Stimulated activated naive CD8-positive, alpha-beta T cell treated with anti-CD3 and anti-CD28 coated beads, Interleukin-15, Interleukin-2, amounts not matched to agents 100 U/mL and 50 U/mL, for 24 hours (primary cell): ENCODE results near the gene PXMP2.
"Not testable (repeated sequence)": the region's sequence is repeated elsewhere in the genome, so short reads cannot be mapped to it uniquely, and the experiment has no call there.

Experiments used
- ATAC-seq: fragments of 150-1000 bp; cut with Tn5 transposase; one replicate; pipeline ENCODE4 v1.10.0; 2021
- DNase-seq: peaks from one replicate; pipeline ENCODE4 v3.0.0; 2021

Gene PXMP2

GRCh38 chr12:132723764-132724140 is 36.4 kb downstream of the PXMP2 start:
- DNase-seq, result no peak
- no peak for ATAC-seq

- DNase-seq, result no peak
These were observed 37.3 kb downstream of the PXMP2 start for GRCh38 chr12:132724506-132725241.

GRCh38 chr12:132726386-132726785 is 39.0 kb downstream of the PXMP2 start:
- no peak for DNase-seq
- ATAC-seq, result no peak

More at GRCh38 chr12:132724506-132725241, 37.3 kb downstream of the PXMP2 start:
- no peak for ATAC-seq

GRCh38 chr12:132727091-132727794 is 39.9 kb downstream of the PXMP2 start:
- ATAC-seq (no peak), DNase-seq (no peak)

GRCh38 chr12:132728502-132728901 is 41.1 kb downstream of the PXMP2 start:
- DNase-seq, result no peak
- no peak for ATAC-seq

GRCh38 chr12:132729541-132730320 is 42.3 kb downstream of the PXMP2 start:
- ATAC-seq, result no peak
- DNase-seq, result no peak

- DNase-seq (no peak), ATAC-seq (no peak)
These were observed 43.0 kb downstream of the PXMP2 start for GRCh38 chr12:132730353-132730752.

- no peak for DNase-seq
- ATAC-seq, result no peak
These were observed 44.2 kb downstream of the PXMP2 start for GRCh38 chr12:132731574-132731973.

GRCh38 chr12:132734206-132734605 is 46.8 kb downstream of the PXMP2 start:
- ATAC-seq (no peak), DNase-seq (no peak)

- no peak for ATAC-seq
- DNase-seq, result no peak
These were observed 48.1 kb downstream of the PXMP2 start for GRCh38 chr12:132735496-132735895.

GRCh38 chr12:132736378-132736777 is 49.0 kb downstream of the PXMP2 start:
- ATAC-seq (no peak), DNase-seq (no peak)

GRCh38 chr12:132736913-132737312 is 49.5 kb downstream of the PXMP2 start:
- DNase-seq (no peak), ATAC-seq (no peak)

- no peak for ATAC-seq
- DNase-seq, result no peak
These were observed 52.4 kb downstream of the PXMP2 start for GRCh38 chr12:132739600-132740312.

GRCh38 chr12:132740313-132740646 is 52.9 kb downstream of the PXMP2 start:
- ATAC-seq (no peak), DNase-seq (no peak)

GRCh38 chr12:132740652-132741051 is 53.3 kb downstream of the PXMP2 start:
- ATAC-seq (no peak), DNase-seq (no peak)

- ATAC-seq (no peak), DNase-seq (no peak)
These were observed 54.2 kb downstream of the PXMP2 start for GRCh38 chr12:132741620-132742019.

- ATAC-seq, result no peak
These were observed 56.4 kb downstream of the PXMP2 start for GRCh38 chr12:132743831-132744230.

GRCh38 chr12:132746613-132747012 is 59.2 kb downstream of the PXMP2 start:
- no peak for ATAC-seq
- no peak for DNase-seq

More at GRCh38 chr12:132743831-132744230, 56.4 kb downstream of the PXMP2 start:
- no peak for DNase-seq

GRCh38 chr12:132747395-132747794 is 60.0 kb downstream of the PXMP2 start:
- DNase-seq (no peak), ATAC-seq (no peak)

GRCh38 chr12:132747896-132748295 is 60.5 kb downstream of the PXMP2 start:
- ATAC-seq, result no peak
- DNase-seq, result no peak

- DNase-seq (no peak), ATAC-seq (no peak)
These were observed 60.9 kb downstream of the PXMP2 start for GRCh38 chr12:132748319-132748718.

- not testable (repeated sequence) for DNase-seq, ATAC-seq
These were observed 66.3 kb downstream of the PXMP2 start for GRCh38 chr12:132753670-132754069.
